HepG2 (cell line): ENCODE measurements around the gene LDLRAD3. TPM values are rescaled to one million over a fixed set of nuclear protein-coding genes. Genes with fewer than 3 reads are reported as not detected.

Source experiments
- ATAC-seq: fragments of 200-7000 bp; cut with Tn5 transposase; 3 replicates; pipeline ENCODE4 v1.9.1; 2020; ENCODE audit warnings: mild to moderate bottlenecking, moderate library complexity
- BruUV-seq: library from RNA; stranded (reverse); fragments of 400-500 nt; replicated peaks from 2 replicates; lab custom pipeline; 2021; lab: Mats Ljungman, UMichigan
- CTCF ChIA-PET: fragments of 300-600 bp; formaldehyde crosslinking; extraction: SDS; loops from one replicate; lab custom pipeline; 2021; ENCODE audit warnings: low total read pairs, inconsistent platforms, low intra/inter-chr PET ratio; lab: Yijun Ruan, JAX
- POLR2A ChIA-PET: fragments of 350-600 bp; sonication (Branson Sonifier 250); formaldehyde crosslinking; loops from one replicate; lab custom pipeline; 2020; ENCODE audit warnings: antibody characterized with exemption, inconsistent platforms; lab: Yijun Ruan, JAX
- DNase-seq: peaks from one replicate; pipeline ENCODE4 v3.0.0-alpha.2; 2015; ENCODE audit warnings: low spot score
- FAIRE-seq: peaks from 3 replicates; lab custom pipeline; 2011; peaks lifted over from hg19 to GRCh38; lab: Jason Lieb, UNC
- H2AFZ ChIP-seq: one replicate; pipeline ENCODE4 v1.6.1; 2011; ENCODE audit warnings: low read length, inconsistent platforms
- H3K27ac ChIP-seq: fragments of 300-600 bp; 3 replicates; pipeline ENCODE4 v1.8.0; 2011; ENCODE audit warnings: mixed run types, mild to moderate bottlenecking, mixed read lengths, low read length, inconsistent platforms; ENCODE audit not compliant: insufficient read depth; ENCODE audit errors: extremely low read length
- H3K27me3 ChIP-seq, 2 experiments: fragments of 200-600 bp in 1 of 2; 2 replicates in 1 of 2; 3 replicates in 1 of 2; pipeline versions ENCODE4 v1.6.0 to v1.8.0; 2011; ENCODE audit warnings: low read length in 2 of 2, mild to moderate bottlenecking in 2 of 2, moderate library complexity in 2 of 2, inconsistent platforms in 1 of 2; ENCODE audit not compliant: insufficient read depth in 2 of 2, control insufficient read depth in 1 of 2
- H3K36me3 ChIP-seq, 2 experiments: fragments of 200-600 bp in 1 of 2; replicated peaks in 1 of 2; 2 replicates in 1 of 2; 3 replicates in 1 of 2; pipeline versions ENCODE4 v1.5.1 to v1.8.0; 2011; ENCODE audit warnings: low read length in 2 of 2, inconsistent platforms in 1 of 2; ENCODE audit not compliant: insufficient read depth in 2 of 2, control insufficient read depth in 1 of 2
- H3K4me1 ChIP-seq: 2 replicates; pipeline ENCODE4 v1.5.1; 2012; ENCODE audit warnings: low read length, inconsistent platforms; ENCODE audit not compliant: insufficient read depth
- H3K4me2 ChIP-seq: 2 replicates; pipeline ENCODE4 v1.6.0; 2011; ENCODE audit warnings: low read depth, low read length, inconsistent platforms
- H3K4me3 ChIP-seq, 3 experiments: fragments of 200-600 bp in 1 of 3; sonication (generic), shearing (Covaris generic) in 1 of 3; replicated peaks in 1 of 3; 2 replicates each; pipeline ENCODE4 v1.5.1; 2011 to 2016; ENCODE audit warnings: low read length in 3 of 3, inconsistent platforms in 2 of 3, low read depth in 2 of 3, mild to moderate bottlenecking in 2 of 3, control low read depth in 1 of 3, mixed read lengths in 1 of 3; ENCODE audit not compliant: insufficient read depth in 1 of 3
- H3K79me2 ChIP-seq: one replicate; pipeline ENCODE4 v1.6.1; 2011; ENCODE audit warnings: low read length, inconsistent platforms; ENCODE audit not compliant: insufficient read depth
- H3K9ac ChIP-seq: 2 replicates; pipeline ENCODE4 v1.6.0; 2011; ENCODE audit warnings: mild to moderate bottlenecking, low read depth, low read length, inconsistent platforms; ENCODE audit not compliant: insufficient read depth
- H3K9me3 ChIP-seq: 2 replicates; pipeline ENCODE4 v1.5.1; 2012; ENCODE audit warnings: mild to moderate bottlenecking, low read length
- H4K20me1 ChIP-seq: 2 replicates; pipeline ENCODE4 v1.6.0; 2011; ENCODE audit warnings: inconsistent platforms, mild to moderate bottlenecking, low read length, moderate library complexity; ENCODE audit not compliant: insufficient read depth
- IRF2 ChIP-seq: IDR thresholded peaks from 2 replicates; pipeline ENCODE4 v1.6.1; 2018; ENCODE audit warnings: missing genetic modification reagents, missing compliant biosample characterization
- LBX2 ChIP-seq: sonication (generic); formaldehyde crosslinking; IDR thresholded peaks from 2 replicates; pipeline ENCODE4 v1.5.0; 2020; ENCODE audit warnings: missing genetic modification reagents, mild to moderate bottlenecking, borderline replicate concordance
- MBNL3 ChIP-seq: fragments of 250-450 bp; sonication (Bioruptor Pico); conservative IDR thresholded peaks from 2 replicates; pipeline ENCODE4 v1.8.0; 2022; ENCODE audit warnings: mild to moderate bottlenecking, inconsistent platforms
- PPARG ChIP-seq: conservative IDR thresholded peaks from 2 replicates; pipeline ENCODE4 v1.6.1; 2016; ENCODE audit warnings: missing biosample characterization, missing genetic modification reagents
- PRDM4 ChIP-seq: sonication (generic); formaldehyde crosslinking; IDR thresholded peaks from 2 replicates; pipeline ENCODE4 v1.9.0; 2021; ENCODE audit warnings: missing genetic modification reagents, borderline replicate concordance
- USF2 ChIP-seq, 2 experiments: sonication (generic) in 1 of 2; formaldehyde crosslinking in 1 of 2; IDR thresholded peaks; 2 replicates each; pipeline versions ENCODE4 v1.5.1 to v1.6.1; 2011 to 2020; ENCODE audit warnings: borderline replicate concordance in 1 of 2, low read depth in 1 of 2, low read length in 1 of 2, mild to moderate bottlenecking in 1 of 2, missing genetic modification reagents in 1 of 2, moderate library complexity in 1 of 2
- ZBED4 ChIP-seq: sonication (generic); formaldehyde crosslinking; IDR thresholded peaks from 2 replicates; pipeline ENCODE4 v1.4.0; 2020; ENCODE audit warnings: missing genetic modification reagents, borderline replicate concordance
- ZNF276 ChIP-seq: sonication (generic); formaldehyde crosslinking; IDR thresholded peaks from 2 replicates; pipeline ENCODE4 v1.4.0; 2020; ENCODE audit warnings: mild to moderate bottlenecking, low read depth, missing genetic modification reagents
- ZNF777 ChIP-seq: sonication (generic); formaldehyde crosslinking; IDR thresholded peaks from 2 replicates; pipeline ENCODE4 v1.4.0; 2020; ENCODE audit warnings: missing genetic modification reagents
- WGBS: methylation state at CpG from one replicate; pipeline ENCODE4 v1.1.6; 2017; ENCODE audit warnings: low lambda C conversion rate; 5-methylcytosine and 5-hydroxymethylcytosine counted together
- in situ Hi-C: cut with HindIII; loops from 2 replicates; pipeline ENCODE4 v1.10.0; 2017; ENCODE audit warnings: low pct_unique_long_range_greater_than_20kb; ENCODE audit not compliant: extremely low pct_ligation_motif_present
- intact Hi-C: fragments of 100-400 bp; cut with micrococcal nuclease; formaldehyde crosslinking; loops from one replicate; pipeline ENCODE4 v1.10.0; 2022; ENCODE audit not compliant: unreplicated experiment
- polyA plus RNA-seq, 8 experiments: library from polyadenylated mRNA; depleted of rRNA in 3 of 8; stranded (reverse) in 7 of 8; unstranded in 1 of 8; fragments of >200 nt; fragmentation: Illumina TruSeq in 4 of 8; extraction: Trizol in 4 of 8; gene quantifications; 2 replicates each; pipeline versions ENCODE4 v1.2.1 to v1.2.3, GENCODE V29; 2011 to 2016; ENCODE audit warnings: low read depth in 4 of 8, missing spikeins in 1 of 8, mixed read lengths in 1 of 8; ENCODE audit not compliant: insufficient read depth in 1 of 8
- total RNA-seq, 5 experiments: library from RNA; depleted of rRNA; stranded (reverse); fragments of >200 nt; fragmentation: Illumina TruSeq; extraction: Trizol; gene quantifications; 2 replicates each; pipeline ENCODE4 v1.2.3, GENCODE V29; 2016; ENCODE audit warnings: low read depth in 1 of 5

The LDLRAD3 gene
- total and polyA plus RNA-seq, 2 of the 13 experiments (the other 11 are each of a cell fraction or from before 2014, with no cell fraction given) = 0.50 to 0.60 TPM

- TF ChIP-seq USF2 (IDR thresholded peaks at IDR 0.05; ENCODE audit: low read depth, low read length) = no peak
- no peak for TF ChIP-seq USF2 (CRISPR knock-in tag; IDR thresholded peaks at IDR 0.05; ENCODE audit: borderline replicate concordance)
- no peak for TF ChIP-seq MBNL3 (CRISPR knock-in tag)
- TF ChIP-seq IRF2 = no peak
- no peak for TF ChIP-seq ZNF777 (CRISPR knock-in tag)
These were observed 296.3 kb downstream of the LDLRAD3 start (continued) for GRCh38 chr11:36240173-36240572.

- Histone ChIP-seq H3K9me3 (no peaks in the 10 kb centered on the region), H3K27me3 (no peaks in the 10 kb centered on the region), H3K36me3 (no peaks in the 10 kb centered on the region), H3K9ac (no peak overlapping the region), H3K4me1 (no peaks in the 10 kb centered on the region), H3K79me2 (no peaks in the 10 kb centered on the region), H2AFZ (no peak overlapping the region), H3K4me2 (no peak overlapping the region), H3K27ac (no peak overlapping the region), H3K4me3 (no peak overlapping the region), H4K20me1 (no peaks in the 10 kb centered on the region)
- ATAC-seq = no peak
- no peak for FAIRE-seq
- in situ Hi-C loops (no loop called here), intact Hi-C loops (no loop called here)
- DNase-seq = no peak
- ChIA-PET POLR2A (no interaction called here), CTCF (no interaction called here)
- TF ChIP-seq ZBED4 (CRISPR knock-in tag) (no peak), ZNF276 (no peak), PPARG (CRISPR knock-in tag) (no peak), LBX2 (CRISPR knock-in tag) (no peak), PRDM4 (CRISPR knock-in tag) (no peak)
- BruUV-seq = no TSS peak
- WGBS = 93% methylated on average over 4 of the region's 4 CpGs
These were observed 296.9 kb downstream of the LDLRAD3 start for GRCh38 chr11:36240801-36241200.
